ENCODE data around the gene RASAL2.

The RASAL2 gene

GRCh38 chr1:178137238-178137637 lies 43.3 kb downstream of the RASAL2 start:
- no peak for TF ChIP-seq CTCF (IDR thresholded peaks at IDR 0.05; ENCODE audit: insufficient read depth, low read length, missing control alignments)
- no peak overlapping the region for H3K4me3 ChIP-seq (ENCODE audit: low read depth, low read length)
- CTCF ChIA-PET, result interaction anchor here (0.9 to 1.9 kb wide), 3 partner anchors 9 to 365 kb away, joined by 3 to 5 read pairs (median 4); no protein-coding TSS in a partner anchor
- POLR2A ChIA-PET, result no interaction called here
- no peak for DNase-seq (ENCODE audit: low read depth, low spot score)

- ChIA-PET CTCF (no interaction called here), POLR2A (no interaction called here)
- no peak overlapping the region for H3K4me3 ChIP-seq (ENCODE audit: low read depth, low read length)
- no peak for DNase-seq (ENCODE audit: low read depth, low spot score)
- no peak for TF ChIP-seq CTCF (IDR thresholded peaks at IDR 0.05; ENCODE audit: insufficient read depth, low read length, missing control alignments)
Observed at GRCh38 chr1:178142806-178143205, 48.9 kb downstream of the RASAL2 start.

- no peak for DNase-seq (ENCODE audit: low read depth, low spot score)
- TF ChIP-seq CTCF (IDR thresholded peaks at IDR 0.05; ENCODE audit: insufficient read depth, low read length, missing control alignments), result no peak
- ChIA-PET POLR2A (no interaction called here), CTCF (interaction anchor here (0.8 to 1.1 kb wide), 2 partner anchors 8 to 112 kb away, joined by 3 to 5 read pairs; no protein-coding TSS in a partner anchor)
- no peak overlapping the region for H3K4me3 ChIP-seq (ENCODE audit: low read depth, low read length)
Observed at GRCh38 chr1:178143730-178144690, 50.1 kb downstream of the RASAL2 start.

- TF ChIP-seq CTCF (IDR thresholded peaks at IDR 0.05; ENCODE audit: insufficient read depth, low read length, missing control alignments), result no peak
- no peak for DNase-seq (ENCODE audit: low read depth, low spot score)
- no peak overlapping the region for H3K4me3 ChIP-seq (ENCODE audit: low read depth, low read length)
- ChIA-PET CTCF (interaction anchor here (1.6 kb wide), 1 partner anchor 9 kb away, joined by 4 read pairs; no protein-coding TSS in a partner anchor), POLR2A (no interaction called here)
Observed at GRCh38 chr1:178145605-178146004, 51.7 kb downstream of the RASAL2 start.

GRCh38 chr1:178146436-178146835 lies 52.5 kb downstream of the RASAL2 start:
- no peak for DNase-seq (ENCODE audit: low read depth, low spot score)
- no peak overlapping the region for H3K4me3 ChIP-seq (ENCODE audit: low read depth, low read length)
- ChIA-PET CTCF (interaction anchor here (1.0 to 1.7 kb wide), 5 partner anchors 8 to 109 kb away, joined by 3 to 6 read pairs (median 3); no protein-coding TSS in a partner anchor), POLR2A (no interaction called here)
- no peak for TF ChIP-seq CTCF (IDR thresholded peaks at IDR 0.05; ENCODE audit: insufficient read depth, low read length, missing control alignments)

- no peak for DNase-seq (ENCODE audit: low read depth, low spot score)
- TF ChIP-seq CTCF (IDR thresholded peaks at IDR 0.05; ENCODE audit: insufficient read depth, low read length, missing control alignments), result no peak
- H3K4me3 ChIP-seq (ENCODE audit: low read depth, low read length), result no peak overlapping the region
- ChIA-PET CTCF (no interaction called here), POLR2A (no interaction called here)
Observed at GRCh38 chr1:178150610-178151009, 56.7 kb downstream of the RASAL2 start.
